Measurements from ENCODE around the gene ME1. TPM values are rescaled to one million over a fixed set of nuclear protein-coding genes. Genes with fewer than 3 reads are reported as not detected.

Gene ME1
- total and polyA plus RNA-seq, 2 donors (not counting 3 experiments of a cell fraction or from before 2014, with no cell fraction given) = 7.3 to 29.3 TPM

DNA sequence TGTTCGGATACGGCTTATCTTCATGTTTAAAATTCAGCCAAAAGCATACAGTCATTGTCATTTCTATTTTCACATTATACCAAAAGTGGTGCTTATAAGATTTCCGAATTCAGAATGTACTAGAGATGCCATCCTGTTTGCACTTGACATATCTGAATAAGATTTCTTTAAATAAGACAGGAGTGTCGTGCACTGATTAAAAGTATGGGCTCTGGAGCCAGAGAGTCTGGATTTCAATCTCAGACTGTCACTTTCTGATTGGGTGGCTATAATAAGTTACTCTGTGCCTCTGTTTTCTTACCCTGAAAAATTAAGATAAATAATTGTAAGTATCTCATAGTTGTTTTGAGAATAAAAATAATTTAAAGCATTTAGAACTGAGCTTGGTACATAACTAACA, 144.9 kb downstream of the ME1 start:
- ChIA-PET POLR2A (no interaction called here), CTCF (no interaction called here)
- DNase-seq (ENCODE audit: low read depth, low spot score) (no peak), FAIRE-seq (no peak)
- Histone ChIP-seq H4K20me1 (replicated peaks; ENCODE audit: control insufficient read depth, extremely low read depth, insufficient read depth, low read length) (no peaks in the 10 kb centered on the region), H3K9me1 (replicated peaks; ENCODE audit: control insufficient read depth, extremely low read depth, insufficient read depth, low read length) (peaks cover 2% of the 10 kb centered on the region), H3K4me3 (replicated peaks in 1 of 3; ENCODE audit: insufficient read depth in 1 of 3, low read depth in 1 of 3, low read length in 3 of 3) (no peak overlapping the region), H3K4me1 (ENCODE audit: control insufficient read depth, extremely low read depth, insufficient read depth, low read length) (no peaks in the 10 kb centered on the region), H2AFZ (ENCODE audit: low read depth, low read length) (no peak overlapping the region), H3K27me3 (ENCODE audit: control insufficient read depth in 2 of 2, insufficient read depth in 2 of 2, low read length in 2 of 2) (no peaks in the 10 kb centered on the region), H3K36me3 (ENCODE audit: control insufficient read depth in 2 of 2, extremely low read depth in 1 of 2, insufficient read depth in 2 of 2, low read length in 2 of 2) (no peaks in the 10 kb centered on the region), H3K4me2 (ENCODE audit: insufficient read depth, low read length) (no peak overlapping the region), H3K27ac (ENCODE audit: insufficient read depth, low read depth, low read length) (no peak overlapping the region), H3K9ac (replicated peaks; ENCODE audit: extremely low read depth, insufficient read depth, low read length) (no peak overlapping the region), H3K9me3 (replicated peaks; ENCODE audit: control insufficient read depth, insufficient read depth, low read length) (no peaks in the 10 kb centered on the region), H3K79me2 (ENCODE audit: control insufficient read depth, insufficient read depth, low read length) (no peaks in the 10 kb centered on the region)
- intact Hi-C loops (cut with micrococcal nuclease) (no loop called here), dilution Hi-C loops (cut with MboI; ENCODE audit: extremely low pct_ligation_motif_present, low sequenced_read_pairs) (no loop called here)
- no TSS peak for BruUV-seq (replicated peaks)
- no peak for TF ChIP-seq MYC (IDR thresholded peaks at IDR 0.05; ENCODE audit: low read depth, low read length)
- no peak for TF ChIP-seq FOS (IDR thresholded peaks at IDR 0.05; ENCODE audit: borderline replicate concordance, insufficient read depth, low read length)
- no peak for TF ChIP-seq POLR2A (IDR thresholded peaks at IDR 0.05; ENCODE audit: low read depth, low read length)

DNA sequence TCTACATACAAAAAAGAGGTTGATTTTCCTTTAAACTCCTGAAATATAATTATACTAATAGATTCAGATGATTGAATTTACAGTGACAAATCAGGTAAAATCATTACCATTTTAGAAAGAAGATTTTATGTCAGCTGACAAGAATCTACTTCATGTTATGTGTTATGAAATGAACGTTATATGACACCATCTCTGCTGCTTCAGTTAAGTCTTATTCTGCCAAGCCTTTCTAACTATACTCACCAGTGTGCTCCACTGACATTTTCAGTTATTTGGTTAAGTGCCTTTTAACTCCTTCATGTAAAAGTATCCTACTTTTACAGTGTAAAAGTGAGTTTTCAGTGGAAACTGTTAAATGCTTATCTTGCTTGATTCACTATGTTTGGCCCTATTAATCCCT, 157.3 kb downstream of the ME1 start:
- CTCF ChIA-PET = interaction anchor here (1.0 kb wide), 1 partner anchor 46 kb away, joined by 4 read pairs; no protein-coding TSS in a partner anchor
- no peaks in the 10 kb centered on the region for H3K9me3 ChIP-seq (replicated peaks; ENCODE audit: control insufficient read depth, insufficient read depth, low read length)
- TF ChIP-seq, protein P1, sequence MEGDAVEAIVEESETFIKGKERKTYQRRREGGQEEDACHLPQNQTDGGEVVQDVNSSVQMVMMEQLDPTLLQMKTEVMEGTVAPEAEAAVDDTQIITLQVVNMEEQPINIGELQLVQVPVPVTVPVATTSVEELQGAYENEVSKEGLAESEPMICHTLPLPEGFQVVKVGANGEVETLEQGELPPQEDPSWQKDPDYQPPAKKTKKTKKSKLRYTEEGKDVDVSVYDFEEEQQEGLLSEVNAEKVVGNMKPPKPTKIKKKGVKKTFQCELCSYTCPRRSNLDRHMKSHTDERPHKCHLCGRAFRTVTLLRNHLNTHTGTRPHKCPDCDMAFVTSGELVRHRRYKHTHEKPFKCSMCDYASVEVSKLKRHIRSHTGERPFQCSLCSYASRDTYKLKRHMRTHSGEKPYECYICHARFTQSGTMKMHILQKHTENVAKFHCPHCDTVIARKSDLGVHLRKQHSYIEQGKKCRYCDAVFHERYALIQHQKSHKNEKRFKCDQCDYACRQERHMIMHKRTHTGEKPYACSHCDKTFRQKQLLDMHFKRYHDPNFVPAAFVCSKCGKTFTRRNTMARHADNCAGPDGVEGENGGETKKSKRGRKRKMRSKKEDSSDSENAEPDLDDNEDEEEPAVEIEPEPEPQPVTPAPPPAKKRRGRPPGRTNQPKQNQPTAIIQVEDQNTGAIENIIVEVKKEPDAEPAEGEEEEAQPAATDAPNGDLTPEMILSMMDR (IDR thresholded peaks at IDR 0.05; ENCODE audit: extremely low read depth in 1 of 2, insufficient read depth in 1 of 2, low read depth in 1 of 2, low read length in 2 of 2) = no peak
- TF ChIP-seq FOS (IDR thresholded peaks at IDR 0.05; ENCODE audit: borderline replicate concordance, insufficient read depth, low read length) (no peak), GATA2 (IDR thresholded peaks at IDR 0.05; ENCODE audit: insufficient read depth, insufficient read length, low read depth, low read length) (no peak), EZH2 (IDR thresholded peaks at IDR 0.05; ENCODE audit: borderline replicate concordance, low read depth, low read length, severe bottlenecking) (no peak), MYC (IDR thresholded peaks at IDR 0.05; ENCODE audit: low read depth, low read length) (no peak), POLR2A (IDR thresholded peaks at IDR 0.05; ENCODE audit: low read depth, low read length) (no peak), JUN (IDR thresholded peaks at IDR 0.05; ENCODE audit: borderline replicate concordance, insufficient read depth, insufficient read length, low read depth) (no peak), POLR2AphosphoS5 (IDR thresholded peaks at IDR 0.05; ENCODE audit: insufficient read depth, low read depth, low read length) (no peak)
- TF ChIP-seq, protein P2, sequence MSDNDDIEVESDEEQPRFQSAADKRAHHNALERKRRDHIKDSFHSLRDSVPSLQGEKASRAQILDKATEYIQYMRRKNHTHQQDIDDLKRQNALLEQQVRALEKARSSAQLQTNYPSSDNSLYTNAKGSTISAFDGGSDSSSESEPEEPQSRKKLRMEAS (IDR thresholded peaks at IDR 0.05; ENCODE audit: insufficient read depth, insufficient read length) = no peak

More for the DNA sequence above, 157.3 kb downstream of the ME1 start:
- Histone ChIP-seq H3K27ac (ENCODE audit: insufficient read depth, low read depth, low read length) (no peak overlapping the region), H3K9ac (replicated peaks; ENCODE audit: extremely low read depth, insufficient read depth, low read length) (no peak overlapping the region), H3K36me3 (ENCODE audit: control insufficient read depth in 2 of 2, extremely low read depth in 1 of 2, insufficient read depth in 2 of 2, low read length in 2 of 2) (no peaks in the 10 kb centered on the region), H3K9me1 (replicated peaks; ENCODE audit: control insufficient read depth, extremely low read depth, insufficient read depth, low read length) (no peaks in the 10 kb centered on the region), H2AFZ (ENCODE audit: low read depth, low read length) (no peak overlapping the region), H3K4me2 (ENCODE audit: insufficient read depth, low read length) (no peak overlapping the region), H3K4me3 (replicated peaks in 1 of 3; ENCODE audit: insufficient read depth in 1 of 3, low read depth in 1 of 3, low read length in 3 of 3) (no peak overlapping the region), H4K20me1 (replicated peaks; ENCODE audit: control insufficient read depth, extremely low read depth, insufficient read depth, low read length) (no peaks in the 10 kb centered on the region), H3K79me2 (ENCODE audit: control insufficient read depth, insufficient read depth, low read length) (no peaks in the 10 kb centered on the region), H3K27me3 (ENCODE audit: control insufficient read depth in 2 of 2, insufficient read depth in 2 of 2, low read length in 2 of 2) (no peaks in the 10 kb centered on the region), H3K4me1 (ENCODE audit: control insufficient read depth, extremely low read depth, insufficient read depth, low read length) (peaks cover 11% of the 10 kb centered on the region)
- intact Hi-C loops (cut with micrococcal nuclease) (no loop called here), dilution Hi-C loops (cut with MboI; ENCODE audit: extremely low pct_ligation_motif_present, low sequenced_read_pairs) (no loop called here)
- POLR2A ChIA-PET = no interaction called here
- DNase-seq (ENCODE audit: low read depth, low spot score) (no peak), FAIRE-seq (no peak)
- BruUV-seq (replicated peaks) = no TSS peak

Measured in endothelial cell of umbilical vein (primary cell).